ENCODE results near the gene ZNF536.

DNA sequence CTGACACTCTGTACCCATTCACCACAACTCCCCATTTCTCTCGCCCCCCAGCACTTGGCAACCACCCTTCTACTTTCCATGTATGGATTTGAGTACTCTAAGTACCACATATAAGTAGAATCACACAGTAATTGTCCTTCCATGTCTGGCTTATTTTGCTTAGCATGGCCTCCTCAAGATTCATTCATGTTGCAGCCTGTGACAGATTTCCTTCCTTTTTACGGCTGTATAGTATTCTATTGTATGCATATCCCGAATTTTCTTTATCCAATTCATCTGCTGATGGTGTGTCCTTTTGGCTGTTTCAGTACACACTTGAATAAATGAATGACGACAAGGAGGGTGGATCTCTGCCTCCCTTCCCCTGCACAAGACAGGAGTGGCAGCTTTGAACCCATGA is 95.1 kb downstream of the ZNF536 start:
- TF ChIP-seq, protein P1, sequence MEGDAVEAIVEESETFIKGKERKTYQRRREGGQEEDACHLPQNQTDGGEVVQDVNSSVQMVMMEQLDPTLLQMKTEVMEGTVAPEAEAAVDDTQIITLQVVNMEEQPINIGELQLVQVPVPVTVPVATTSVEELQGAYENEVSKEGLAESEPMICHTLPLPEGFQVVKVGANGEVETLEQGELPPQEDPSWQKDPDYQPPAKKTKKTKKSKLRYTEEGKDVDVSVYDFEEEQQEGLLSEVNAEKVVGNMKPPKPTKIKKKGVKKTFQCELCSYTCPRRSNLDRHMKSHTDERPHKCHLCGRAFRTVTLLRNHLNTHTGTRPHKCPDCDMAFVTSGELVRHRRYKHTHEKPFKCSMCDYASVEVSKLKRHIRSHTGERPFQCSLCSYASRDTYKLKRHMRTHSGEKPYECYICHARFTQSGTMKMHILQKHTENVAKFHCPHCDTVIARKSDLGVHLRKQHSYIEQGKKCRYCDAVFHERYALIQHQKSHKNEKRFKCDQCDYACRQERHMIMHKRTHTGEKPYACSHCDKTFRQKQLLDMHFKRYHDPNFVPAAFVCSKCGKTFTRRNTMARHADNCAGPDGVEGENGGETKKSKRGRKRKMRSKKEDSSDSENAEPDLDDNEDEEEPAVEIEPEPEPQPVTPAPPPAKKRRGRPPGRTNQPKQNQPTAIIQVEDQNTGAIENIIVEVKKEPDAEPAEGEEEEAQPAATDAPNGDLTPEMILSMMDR (IDR thresholded peaks at IDR 0.05; ENCODE audit: insufficient read depth, low read depth, low read length) = no peak
- no peak for TF ChIP-seq EZH2 (IDR thresholded peaks at IDR 0.05; ENCODE audit: insufficient read depth, low read length)

Measured in astrocyte (in vitro differentiated cells and primary cell).